OCI-LY1 (cell line): Measurements from ENCODE around the gene SLC43A2.
A peak's percentile ranks its signal among the peaks of the same experiment; 100 is the strongest.

ENCODE experiments used
- H2AFZ ChIP-seq: fragments of 200-600 bp; sonication (generic), shearing (Covaris generic); 2 replicates; pipeline ENCODE4 v1.6.0; 2014; ENCODE audit warnings: antibody characterized with exemption, mild to moderate bottlenecking, low read length
- H3F3A ChIP-seq: fragments of 200-600 bp; sonication (generic), shearing (Covaris generic); 2 replicates; pipeline ENCODE4 v1.6.0; 2014; ENCODE audit warnings: mild to moderate bottlenecking, antibody characterized with exemption, low read length, moderate library complexity; ENCODE audit not compliant: insufficient read depth
- H3K27ac ChIP-seq: fragments of 200-600 bp; sonication (generic); 2 replicates; pipeline ENCODE4 v1.5.1; 2014; ENCODE audit warnings: low read length, mixed run types, mild to moderate bottlenecking, low read depth; ENCODE audit not compliant: poor library complexity, severe bottlenecking
- H3K27me3 ChIP-seq: fragments of 200-600 bp; sonication (generic); 2 replicates; pipeline ENCODE4 v1.6.0; 2014; ENCODE audit warnings: antibody characterized with exemption, mild to moderate bottlenecking, low read length, moderate library complexity; ENCODE audit not compliant: insufficient read depth
- H3K36me3 ChIP-seq: fragments of 200-600 bp; sonication (generic); 2 replicates; pipeline ENCODE4 v1.6.1; 2014; ENCODE audit warnings: mild to moderate bottlenecking, antibody characterized with exemption, low read length, moderate library complexity, mixed read lengths; ENCODE audit not compliant: insufficient read depth
- H3K4me1 ChIP-seq: fragments of 200-600 bp; sonication (generic); 2 replicates; pipeline ENCODE4 v1.5.1; 2014; ENCODE audit warnings: mild to moderate bottlenecking, low read length, moderate library complexity; ENCODE audit not compliant: insufficient read depth, severe bottlenecking
- H3K4me2 ChIP-seq: fragments of 200-600 bp; sonication (generic), shearing (Covaris generic); 2 replicates; pipeline ENCODE4 v1.6.1; 2014; ENCODE audit warnings: low read length
- H3K4me3 ChIP-seq: fragments of 200-600 bp; sonication (generic); 2 replicates; pipeline ENCODE4 v1.5.1; 2014; ENCODE audit warnings: low read length, low read depth, mild to moderate bottlenecking, mixed read lengths; ENCODE audit not compliant: poor library complexity, severe bottlenecking
- H3K79me2 ChIP-seq: fragments of 200-600 bp; shearing (Covaris generic); 2 replicates; pipeline ENCODE4 v1.6.1; 2016; ENCODE audit warnings: mixed run types, low read length, mixed read lengths; ENCODE audit not compliant: insufficient read depth
- H3K9ac ChIP-seq: fragments of 200-600 bp; sonication (generic), shearing (Covaris generic); 2 replicates; pipeline ENCODE4 v1.6.1; 2014; ENCODE audit warnings: mild to moderate bottlenecking, low read length, mixed read lengths
- H3K9me2 ChIP-seq: fragments of 200-600 bp; sonication (generic), shearing (Covaris generic); 2 replicates; pipeline ENCODE4 v1.6.1; 2014; ENCODE audit warnings: low read depth, mild to moderate bottlenecking, low read length, mixed read lengths
- H3K9me3 ChIP-seq: fragments of 200-600 bp; shearing (Covaris generic); 2 replicates; pipeline ENCODE4 v1.6.1; 2014; ENCODE audit warnings: low read length, mixed read lengths
- H4K20me1 ChIP-seq: fragments of 200-600 bp; sonication (generic), shearing (Covaris generic); 2 replicates; pipeline ENCODE4 v1.6.0; 2016; ENCODE audit warnings: mild to moderate bottlenecking, low read length; ENCODE audit not compliant: insufficient read depth
- EZH2 ChIP-seq: fragments of 200-600 bp; sonication (generic), shearing (Covaris generic); IDR thresholded peaks from 2 replicates; pipeline ENCODE4 v1.8.0; 2017; ENCODE audit warnings: borderline replicate concordance, mixed run types, mild to moderate bottlenecking, antibody characterized with exemption, low read length, moderate library complexity, mixed read lengths
- TF ChIP-seq, protein P1 (sequence below): fragments of 200-600 bp; sonication (generic), shearing (Covaris generic); IDR thresholded peaks from 2 replicates; pipeline ENCODE4 v1.5.1; 2017; ENCODE audit warnings: mild to moderate bottlenecking, antibody characterized with exemption, low read length, moderate library complexity, mixed read lengths

The SLC43A2 gene

DNA sequence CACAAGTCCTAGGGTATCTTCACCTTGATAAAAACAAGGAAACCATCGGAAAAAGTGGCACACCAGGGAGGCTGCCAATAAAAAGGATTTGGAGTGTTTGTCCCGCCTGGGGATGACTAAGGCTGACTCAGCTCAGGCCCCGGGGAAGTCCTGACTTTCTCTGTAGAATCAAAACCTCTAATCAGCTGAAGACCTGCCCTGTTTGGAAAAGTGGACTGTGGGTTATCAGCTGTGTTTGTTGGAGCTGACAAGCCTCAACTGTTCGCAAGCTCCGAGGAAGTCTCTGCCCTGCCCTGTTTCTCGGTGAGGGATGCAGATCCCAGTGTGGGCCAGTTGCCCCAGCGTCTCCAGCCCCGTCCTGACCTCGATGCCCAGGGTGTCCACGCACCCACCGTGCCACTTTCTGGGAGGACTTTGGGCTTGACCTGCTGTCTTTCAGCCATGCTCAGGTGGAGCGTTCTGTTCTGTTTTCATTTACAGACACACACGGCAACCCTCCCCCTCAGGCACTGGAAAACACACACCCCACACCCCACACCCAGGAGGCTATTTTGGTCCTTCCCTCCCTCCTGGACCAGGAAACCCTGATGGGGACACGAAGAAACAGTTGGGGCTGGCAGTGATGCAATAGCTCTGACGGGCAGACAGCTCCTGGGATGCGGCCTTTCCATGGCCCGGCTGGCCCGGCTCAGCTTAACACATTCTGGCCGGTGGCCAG is 38.4 kb downstream of the SLC43A2 start:
- H3K9me2 ChIP-seq = no peaks in the 10 kb centered on the region
- no peak overlapping the region for H3K9ac ChIP-seq
- no peaks in the 10 kb centered on the region for H4K20me1 ChIP-seq
- H3F3A ChIP-seq = no peaks in the 10 kb centered on the region
- no peaks in the 10 kb centered on the region for H3K79me2 ChIP-seq
- H3K27ac ChIP-seq = peak overlapping the region; percentile 71
- no peak overlapping the region for H3K4me3 ChIP-seq
- peaks cover 32% of the 10 kb centered on the region for H3K4me1 ChIP-seq
- H2AFZ ChIP-seq = no peak overlapping the region
- TF ChIP-seq, protein P1, sequence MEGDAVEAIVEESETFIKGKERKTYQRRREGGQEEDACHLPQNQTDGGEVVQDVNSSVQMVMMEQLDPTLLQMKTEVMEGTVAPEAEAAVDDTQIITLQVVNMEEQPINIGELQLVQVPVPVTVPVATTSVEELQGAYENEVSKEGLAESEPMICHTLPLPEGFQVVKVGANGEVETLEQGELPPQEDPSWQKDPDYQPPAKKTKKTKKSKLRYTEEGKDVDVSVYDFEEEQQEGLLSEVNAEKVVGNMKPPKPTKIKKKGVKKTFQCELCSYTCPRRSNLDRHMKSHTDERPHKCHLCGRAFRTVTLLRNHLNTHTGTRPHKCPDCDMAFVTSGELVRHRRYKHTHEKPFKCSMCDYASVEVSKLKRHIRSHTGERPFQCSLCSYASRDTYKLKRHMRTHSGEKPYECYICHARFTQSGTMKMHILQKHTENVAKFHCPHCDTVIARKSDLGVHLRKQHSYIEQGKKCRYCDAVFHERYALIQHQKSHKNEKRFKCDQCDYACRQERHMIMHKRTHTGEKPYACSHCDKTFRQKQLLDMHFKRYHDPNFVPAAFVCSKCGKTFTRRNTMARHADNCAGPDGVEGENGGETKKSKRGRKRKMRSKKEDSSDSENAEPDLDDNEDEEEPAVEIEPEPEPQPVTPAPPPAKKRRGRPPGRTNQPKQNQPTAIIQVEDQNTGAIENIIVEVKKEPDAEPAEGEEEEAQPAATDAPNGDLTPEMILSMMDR = no peak
- no peak for TF ChIP-seq EZH2
- no peaks in the 10 kb centered on the region for H3K27me3 ChIP-seq
- H3K4me2 ChIP-seq = no peak overlapping the region
- H3K9me3 ChIP-seq = no peaks in the 10 kb centered on the region
- peaks cover 71% of the 10 kb centered on the region for H3K36me3 ChIP-seq

GRCh38 chr17:1588821-1589585 is 39.6 kb downstream of the SLC43A2 start:
- peaks cover 20% of the 10 kb centered on the region for H3K4me1 ChIP-seq
- no peak overlapping the region for H3K9ac ChIP-seq
- H3K27ac ChIP-seq = peak overlapping the region; percentile 71

DNA sequence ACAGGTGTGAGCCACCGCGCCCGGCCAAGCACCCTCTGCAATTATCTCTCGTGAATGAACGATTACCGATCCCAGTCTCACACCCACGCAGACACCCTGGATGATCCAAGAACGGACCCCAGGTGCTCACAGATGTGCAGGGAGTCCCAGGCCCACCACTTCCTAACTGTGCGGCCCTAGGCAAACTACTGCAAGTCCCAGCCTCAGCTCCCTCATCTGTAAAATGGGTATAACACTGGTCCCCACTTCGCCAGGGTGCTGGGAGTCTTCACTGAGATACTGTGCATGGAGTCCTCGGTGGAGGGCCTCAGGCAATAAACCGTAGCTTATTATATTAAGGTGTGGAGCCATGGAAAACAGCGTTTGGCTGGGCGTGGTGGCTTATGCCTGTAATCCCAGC is 44.5 kb downstream of the SLC43A2 start:
- no peak for TF ChIP-seq EZH2
- TF ChIP-seq, protein P1 = no peak
- Histone ChIP-seq H3F3A (no peaks in the 10 kb centered on the region), H4K20me1 (no peaks in the 10 kb centered on the region), H3K4me3 (no peak overlapping the region), H3K4me2 (no peak overlapping the region), H3K4me1 (peaks cover 40% of the 10 kb centered on the region), H3K27ac (peak overlapping the region; percentile 90), H3K9ac (no peak overlapping the region), H3K9me2 (no peaks in the 10 kb centered on the region), H3K36me3 (peaks cover 80% of the 10 kb centered on the region), H3K27me3 (no peaks in the 10 kb centered on the region), H3K79me2 (no peaks in the 10 kb centered on the region), H2AFZ (no peak overlapping the region), H3K9me3 (no peaks in the 10 kb centered on the region)

More at GRCh38 chr17:1588821-1589585, 39.6 kb downstream of the SLC43A2 start:
- no peaks in the 10 kb centered on the region for H3K79me2 ChIP-seq
- H3K27me3 ChIP-seq = no peaks in the 10 kb centered on the region
- no peaks in the 10 kb centered on the region for H3K9me3 ChIP-seq
- no peaks in the 10 kb centered on the region for H3F3A ChIP-seq
- no peak overlapping the region for H3K4me3 ChIP-seq
- H4K20me1 ChIP-seq = no peaks in the 10 kb centered on the region
- H2AFZ ChIP-seq = no peak overlapping the region
- peaks cover 79% of the 10 kb centered on the region for H3K36me3 ChIP-seq
- TF ChIP-seq EZH2 = no peak
- TF ChIP-seq, protein P1 = no peak
- no peak overlapping the region for H3K4me2 ChIP-seq
- H3K9me2 ChIP-seq = no peaks in the 10 kb centered on the region
